ENCODE data around the gene LAMC3. TPM values are rescaled to one million over a fixed set of nuclear protein-coding genes. Genes with fewer than 3 reads are reported as not detected.
"Not testable (repeated sequence)": the region's sequence is repeated elsewhere in the genome, so short reads cannot be mapped to it uniquely, and the experiment has no call there.

The LAMC3 gene
- total RNA-seq, 2 experiments from 2014 or later: 0.66 to 1.7 TPM

- POLR2A ChIA-PET: no interaction called here
Measured at GRCh38 chr9:131112374-131113154, 103.6 kb downstream of the LAMC3 start.

GRCh38 chr9:131113655-131114054 lies 104.7 kb downstream of the LAMC3 start:
- TF ChIP-seq, protein P1, sequence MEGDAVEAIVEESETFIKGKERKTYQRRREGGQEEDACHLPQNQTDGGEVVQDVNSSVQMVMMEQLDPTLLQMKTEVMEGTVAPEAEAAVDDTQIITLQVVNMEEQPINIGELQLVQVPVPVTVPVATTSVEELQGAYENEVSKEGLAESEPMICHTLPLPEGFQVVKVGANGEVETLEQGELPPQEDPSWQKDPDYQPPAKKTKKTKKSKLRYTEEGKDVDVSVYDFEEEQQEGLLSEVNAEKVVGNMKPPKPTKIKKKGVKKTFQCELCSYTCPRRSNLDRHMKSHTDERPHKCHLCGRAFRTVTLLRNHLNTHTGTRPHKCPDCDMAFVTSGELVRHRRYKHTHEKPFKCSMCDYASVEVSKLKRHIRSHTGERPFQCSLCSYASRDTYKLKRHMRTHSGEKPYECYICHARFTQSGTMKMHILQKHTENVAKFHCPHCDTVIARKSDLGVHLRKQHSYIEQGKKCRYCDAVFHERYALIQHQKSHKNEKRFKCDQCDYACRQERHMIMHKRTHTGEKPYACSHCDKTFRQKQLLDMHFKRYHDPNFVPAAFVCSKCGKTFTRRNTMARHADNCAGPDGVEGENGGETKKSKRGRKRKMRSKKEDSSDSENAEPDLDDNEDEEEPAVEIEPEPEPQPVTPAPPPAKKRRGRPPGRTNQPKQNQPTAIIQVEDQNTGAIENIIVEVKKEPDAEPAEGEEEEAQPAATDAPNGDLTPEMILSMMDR (IDR thresholded peaks at IDR 0.05): no peak
- Histone ChIP-seq H3K9me3 (ENCODE audit: control insufficient read depth in 1 of 2, insufficient read depth in 1 of 2, low read length in 2 of 2) (no peaks in the 10 kb centered on the region), H3K4me3 (ENCODE audit: low read length) (no peak overlapping the region), H3K27me3 (ENCODE audit: control insufficient read depth in 1 of 2, insufficient read depth in 2 of 2, low read length in 2 of 2) (peaks cover 2 to 5% of the 10 kb centered on the region in 2 experiments), H3K27ac (ENCODE audit: low read depth in 1 of 2, low read length in 2 of 2) (no peak overlapping the region), H3K36me3 (ENCODE audit: insufficient read depth, low read length) (no peaks in the 10 kb centered on the region), H3K4me1 (ENCODE audit: insufficient read depth, low read length) (no peaks in the 10 kb centered on the region)
- Mint-ChIP-seq H3K4me3 (no peak overlapping the region), H3K36me3 (ENCODE audit: low read depth) (no peaks in the 10 kb centered on the region), H3K27me3 (peaks cover 7% of the 10 kb centered on the region), H3K4me1 (ENCODE audit: low read depth) (no peaks in the 10 kb centered on the region), H3K9me3 (no peaks in the 10 kb centered on the region), H3K27ac (no peak overlapping the region)
- intact Hi-C loops (cut with DNase I, micrococcal nuclease): no loop called here
- ATAC-seq (ENCODE audit: poor library complexity): no peak
- DNase-seq: no peak
- POLR2A ChIA-PET: no interaction called here
- CTCF ChIA-PET: no interaction called here

More at GRCh38 chr9:131112374-131113154, 103.6 kb downstream of the LAMC3 start:
- CTCF ChIA-PET: no interaction called here
- Mint-ChIP-seq H3K36me3 (ENCODE audit: low read depth) (no peaks in the 10 kb centered on the region), H3K9me3 (no peaks in the 10 kb centered on the region), H3K4me3 (no peak overlapping the region), H3K4me1 (ENCODE audit: low read depth) (no peaks in the 10 kb centered on the region), H3K27ac (no peak overlapping the region), H3K27me3 (peaks cover 7% of the 10 kb centered on the region)
- DNase-seq: no peak
- H3K4me1 ChIP-seq (ENCODE audit: insufficient read depth, low read length): no peaks in the 10 kb centered on the region
- peaks cover 2 to 5% of the 10 kb centered on the region in 2 experiments for H3K27me3 ChIP-seq (ENCODE audit: control insufficient read depth in 1 of 2, insufficient read depth in 2 of 2, low read length in 2 of 2)
- no peak overlapping the region for H3K27ac ChIP-seq (ENCODE audit: low read depth in 1 of 2, low read length in 2 of 2)
- no peaks in the 10 kb centered on the region for H3K36me3 ChIP-seq (ENCODE audit: insufficient read depth, low read length)
- H3K4me3 ChIP-seq (ENCODE audit: low read length): no peak overlapping the region
- intact Hi-C loops (cut with DNase I, micrococcal nuclease): no loop called here
- no peak for ATAC-seq (ENCODE audit: poor library complexity)
- TF ChIP-seq, protein P1 (IDR thresholded peaks at IDR 0.05): no peak
- no peaks in the 10 kb centered on the region for H3K9me3 ChIP-seq (ENCODE audit: control insufficient read depth in 1 of 2, insufficient read depth in 1 of 2, low read length in 2 of 2)

DNA sequence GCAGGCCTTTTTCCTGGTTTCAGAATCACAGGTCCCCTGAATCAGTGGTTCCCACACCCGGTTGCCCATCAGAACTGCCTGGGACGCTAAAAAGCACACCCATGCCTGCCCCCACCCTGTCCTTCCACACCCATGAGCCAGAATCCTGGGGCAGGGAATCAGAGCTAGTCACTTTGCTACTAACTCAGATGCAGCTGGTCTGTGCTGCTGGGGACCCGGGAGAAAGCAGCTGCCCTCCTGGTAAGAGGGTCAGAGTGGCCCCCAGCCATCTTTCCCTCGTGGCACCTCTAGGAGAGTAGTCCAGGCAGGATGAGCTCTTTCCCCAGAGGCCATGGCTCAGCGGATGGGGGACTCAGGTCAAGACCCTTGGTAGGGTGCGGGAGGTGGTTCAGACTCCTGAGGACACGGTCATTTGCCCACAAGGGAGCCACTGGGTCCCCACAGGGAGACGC lies 105.1 kb downstream of the LAMC3 start:
- ATAC-seq (ENCODE audit: poor library complexity): no peak
- CTCF ChIA-PET: no interaction called here

GRCh38 chr9:131115360-131115742 lies 106.4 kb downstream of the LAMC3 start:
- H3K27ac Mint-ChIP-seq; H3K9me3 ChIP-seq (ENCODE audit: control insufficient read depth in 1 of 2, insufficient read depth in 1 of 2, low read length in 2 of 2); H3K27ac ChIP-seq (ENCODE audit: low read depth in 1 of 2, low read length in 2 of 2); CTCF ChIA-PET; intact Hi-C loops (cut with DNase I, micrococcal nuclease); H3K9me3 Mint-ChIP-seq; H3K36me3 ChIP-seq (ENCODE audit: insufficient read depth, low read length); H3K27me3 Mint-ChIP-seq; ATAC-seq (ENCODE audit: poor library complexity); H3K27me3 ChIP-seq (ENCODE audit: control insufficient read depth in 1 of 2, insufficient read depth in 2 of 2, low read length in 2 of 2); H3K4me1 ChIP-seq (ENCODE audit: insufficient read depth, low read length); H3K4me3 Mint-ChIP-seq; DNase-seq; POLR2A ChIA-PET; H3K4me1 Mint-ChIP-seq (ENCODE audit: low read depth); H3K4me3 ChIP-seq (ENCODE audit: low read length); H3K36me3 Mint-ChIP-seq (ENCODE audit: low read depth): not testable (repeated sequence)

More for the DNA sequence above, 105.1 kb downstream of the LAMC3 start:
- Histone ChIP-seq H3K27me3 (ENCODE audit: control insufficient read depth in 1 of 2, insufficient read depth in 2 of 2, low read length in 2 of 2) (peaks cover 2 to 5% of the 10 kb centered on the region in 2 experiments), H3K9me3 (ENCODE audit: control insufficient read depth in 1 of 2, insufficient read depth in 1 of 2, low read length in 2 of 2) (no peaks in the 10 kb centered on the region), H3K4me1 (ENCODE audit: insufficient read depth, low read length) (no peaks in the 10 kb centered on the region), H3K4me3 (ENCODE audit: low read length) (no peak overlapping the region), H3K27ac (ENCODE audit: low read depth in 1 of 2, low read length in 2 of 2) (no peak overlapping the region), H3K36me3 (ENCODE audit: insufficient read depth, low read length) (no peaks in the 10 kb centered on the region)
- intact Hi-C loops (cut with DNase I, micrococcal nuclease): no loop called here
- Mint-ChIP-seq H3K27me3 (peaks cover 7% of the 10 kb centered on the region), H3K4me3 (no peak overlapping the region), H3K4me1 (ENCODE audit: low read depth) (no peaks in the 10 kb centered on the region), H3K36me3 (ENCODE audit: low read depth) (no peaks in the 10 kb centered on the region), H3K9me3 (no peaks in the 10 kb centered on the region), H3K27ac (no peak overlapping the region)
- POLR2A ChIA-PET: no interaction called here
- TF ChIP-seq, protein P1 (IDR thresholded peaks at IDR 0.05): no peak
- no peak for DNase-seq
